Stimulated activated CD8-positive, alpha-beta memory T cell treated with anti-CD3 and anti-CD28 coated beads, Interleukin-4, amount 100 ng/mL, for 24 hours (primary cell): ENCODE data around the gene RBMS3.

Source experiments
- DNase-seq: peaks from one replicate; pipeline ENCODE4 v3.0.0-alpha.2; 2020; ENCODE audit warnings: low read depth

RBMS3 gene

GRCh38 chr3:29277249-29277648, 3.6 kb upstream of the RBMS3 start:
- DNase-seq: no peak

GRCh38 chr3:29279286-29279685, 1.6 kb upstream of the RBMS3 start:
- DNase-seq: no peak

- DNase-seq: no peak
Measured at GRCh38 chr3:29279806-29280205, 1.1 kb upstream of the RBMS3 start.

- DNase-seq: no peak
Measured at GRCh38 chr3:29281094-29281343, 148 bp downstream of the RBMS3 start.

GRCh38 chr3:29281344-29282241, 722 bp downstream of the RBMS3 start:
- no peak for DNase-seq

GRCh38 chr3:29282427-29283230, 1.8 kb downstream of the RBMS3 start:
- no peak for DNase-seq

- no peak for DNase-seq
Measured at GRCh38 chr3:29283231-29284119, 2.6 kb downstream of the RBMS3 start.

- DNase-seq: no peak
Measured at GRCh38 chr3:29284497-29284896, 3.6 kb downstream of the RBMS3 start.

GRCh38 chr3:29285471-29286071, 4.7 kb downstream of the RBMS3 start:
- no peak for DNase-seq

GRCh38 chr3:29286478-29287240, 5.8 kb downstream of the RBMS3 start:
- DNase-seq: no peak

GRCh38 chr3:29290596-29290995, 9.7 kb downstream of the RBMS3 start:
- DNase-seq: no peak

GRCh38 chr3:29291260-29291981, 10.6 kb downstream of the RBMS3 start:
- DNase-seq: no peak

GRCh38 chr3:29291982-29292363, 11.1 kb downstream of the RBMS3 start:
- DNase-seq: no peak

GRCh38 chr3:29293421-29293820, 12.6 kb downstream of the RBMS3 start:
- no peak for DNase-seq

GRCh38 chr3:29297998-29298397, 17.1 kb downstream of the RBMS3 start:
- DNase-seq: no peak

- no peak for DNase-seq
Measured at GRCh38 chr3:29301332-29302019, 20.6 kb downstream of the RBMS3 start.

- no peak for DNase-seq
Measured at GRCh38 chr3:29302619-29303018, 21.7 kb downstream of the RBMS3 start.

- DNase-seq: no peak
Measured at GRCh38 chr3:29307295-29307694, 26.4 kb downstream of the RBMS3 start.

GRCh38 chr3:29310865-29311264, 30.0 kb downstream of the RBMS3 start:
- no peak for DNase-seq

- DNase-seq: no peak
Measured at GRCh38 chr3:29311795-29312194, 30.9 kb downstream of the RBMS3 start.
